Measurements from ENCODE around the gene MYOF.
"Not testable (repeated sequence)": the region's sequence is repeated elsewhere in the genome, so short reads cannot be mapped to it uniquely, and the experiment has no call there.

MYOF gene

DNA sequence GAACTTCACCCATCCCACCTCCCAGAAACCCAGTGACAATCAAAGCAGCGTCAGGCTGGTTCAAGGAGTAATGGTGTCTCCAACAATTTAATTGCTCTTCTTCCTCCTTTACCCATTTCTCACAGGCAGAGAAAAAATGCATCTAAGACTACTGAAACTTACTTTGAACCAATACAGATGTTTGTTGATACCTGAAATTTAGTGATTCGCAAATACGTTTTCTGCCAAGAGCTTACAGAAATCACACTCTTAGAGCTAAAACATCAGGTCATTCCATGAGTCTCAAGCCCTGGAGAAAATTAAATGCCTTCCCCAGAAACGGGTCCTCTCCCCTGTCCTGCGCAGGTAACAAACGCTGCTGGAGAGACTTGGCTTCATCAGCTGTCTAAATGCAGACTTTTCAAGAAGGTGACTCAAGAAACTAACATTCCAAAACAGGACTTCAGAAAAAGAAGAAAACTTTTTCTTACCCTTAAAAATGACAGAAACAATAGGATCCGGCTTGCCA is 443 bp downstream of the MYOF start:
- DNase-seq = no peak

DNA sequence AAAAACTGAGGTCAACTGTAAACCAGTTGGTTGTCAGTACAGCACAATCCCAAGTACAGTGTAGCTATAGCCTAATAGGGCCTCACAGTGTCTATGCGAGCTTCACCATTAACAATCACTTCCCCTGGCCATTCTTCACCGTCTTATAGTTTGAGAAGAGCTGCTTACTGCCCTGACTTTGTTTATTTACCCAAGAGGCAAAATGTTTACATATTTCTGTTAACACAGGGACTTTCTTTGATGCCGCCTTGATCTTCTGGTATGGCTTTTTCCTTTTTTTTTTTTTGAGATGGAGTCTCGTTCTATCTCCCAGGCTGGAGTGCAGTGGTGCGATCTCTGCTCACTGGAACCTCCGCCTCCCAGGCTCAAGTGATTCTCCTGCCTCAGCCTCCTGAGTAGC is 3.3 kb downstream of the MYOF start:
- no peak for DNase-seq

- DNase-seq = no peak
These were observed 5.4 kb downstream of the MYOF start for GRCh38 chr10:93476756-93477155.

- no peak for DNase-seq
These were observed 6.3 kb downstream of the MYOF start for GRCh38 chr10:93475871-93476270.

- peak in 1 of 3 experiments; percentile 9 for DNase-seq
These were observed 6.9 kb downstream of the MYOF start for GRCh38 chr10:93475227-93475626.

- no peak for DNase-seq
These were observed 8.2 kb downstream of the MYOF start for GRCh38 chr10:93473804-93474472.

- DNase-seq = no peak
These were observed 9.0 kb downstream of the MYOF start for GRCh38 chr10:93473161-93473560.

DNA sequence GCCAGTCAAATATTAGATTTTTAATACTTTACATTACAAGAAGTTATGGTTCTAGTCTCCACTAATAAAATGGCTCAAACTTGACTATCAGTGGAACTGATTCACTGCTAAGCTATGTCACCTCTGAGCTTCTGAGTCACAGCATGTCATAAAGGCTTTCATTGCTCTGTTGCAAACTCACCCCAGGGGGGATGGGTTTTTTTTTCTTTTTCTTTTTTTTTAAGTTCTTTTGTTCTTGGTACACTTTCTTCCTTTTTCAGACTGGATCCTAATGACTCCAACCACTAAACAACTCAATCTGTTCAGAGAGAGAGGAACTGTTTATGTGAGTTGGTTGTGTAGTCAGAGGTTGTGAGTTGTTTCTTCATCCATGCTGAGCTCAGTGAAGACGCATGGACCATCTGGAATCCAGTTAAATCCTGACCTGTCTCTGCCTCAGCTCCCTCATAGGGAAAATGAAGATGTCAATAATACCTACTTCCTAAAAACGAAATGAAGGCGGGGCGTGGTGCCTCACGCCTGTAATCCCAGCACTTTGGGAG is 11.0 kb downstream of the MYOF start:
- DNase-seq = no peak

DNA sequence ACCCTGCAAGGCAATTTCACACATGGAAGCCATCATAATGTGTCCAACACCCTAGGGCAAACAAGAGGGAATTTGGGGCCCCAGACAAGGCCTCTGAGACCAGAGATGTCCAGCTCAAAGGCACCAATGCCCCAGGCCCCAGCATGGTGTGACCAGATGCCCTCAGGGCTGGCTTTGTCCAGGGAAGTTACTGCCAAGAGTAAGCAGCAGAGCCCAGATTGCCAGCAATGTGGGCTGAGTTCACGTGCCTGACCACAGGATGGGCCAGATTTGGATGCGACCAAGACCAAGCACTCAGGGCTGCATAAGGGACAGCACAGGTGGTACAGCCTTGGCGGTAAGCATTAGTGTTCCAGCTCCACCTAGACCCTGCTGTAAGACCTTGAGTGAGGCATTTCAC is 12.7 kb downstream of the MYOF start:
- DNase-seq = no peak

- no peak for DNase-seq
These were observed 13.5 kb downstream of the MYOF start for GRCh38 chr10:93468461-93469213.

DNA sequence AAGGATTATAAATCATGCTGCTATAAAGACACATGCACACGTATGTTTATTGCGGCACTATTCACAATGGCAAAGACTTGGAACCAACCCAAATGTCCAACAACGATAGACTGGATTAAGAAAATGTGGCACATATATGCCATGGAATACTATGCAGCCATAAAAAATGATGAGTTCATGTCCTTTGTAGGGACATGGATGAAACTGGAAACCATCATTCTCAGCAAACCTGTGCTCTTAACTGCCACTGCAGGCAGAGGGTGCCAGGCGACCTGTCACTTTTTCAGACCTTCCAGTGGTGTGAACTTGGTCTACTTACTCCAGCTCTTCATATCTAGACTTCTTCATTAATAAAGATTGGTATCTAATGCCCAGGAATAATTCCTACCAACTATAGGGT is 14.5 kb downstream of the MYOF start:
- not testable (repeated sequence) for DNase-seq

GRCh38 chr10:93465806-93466675 is 16.1 kb downstream of the MYOF start:
- DNase-seq = peak in 1 of 3 experiments; percentile 16

GRCh38 chr10:93464776-93465388 is 17.3 kb downstream of the MYOF start:
- DNase-seq = no peak

DNA sequence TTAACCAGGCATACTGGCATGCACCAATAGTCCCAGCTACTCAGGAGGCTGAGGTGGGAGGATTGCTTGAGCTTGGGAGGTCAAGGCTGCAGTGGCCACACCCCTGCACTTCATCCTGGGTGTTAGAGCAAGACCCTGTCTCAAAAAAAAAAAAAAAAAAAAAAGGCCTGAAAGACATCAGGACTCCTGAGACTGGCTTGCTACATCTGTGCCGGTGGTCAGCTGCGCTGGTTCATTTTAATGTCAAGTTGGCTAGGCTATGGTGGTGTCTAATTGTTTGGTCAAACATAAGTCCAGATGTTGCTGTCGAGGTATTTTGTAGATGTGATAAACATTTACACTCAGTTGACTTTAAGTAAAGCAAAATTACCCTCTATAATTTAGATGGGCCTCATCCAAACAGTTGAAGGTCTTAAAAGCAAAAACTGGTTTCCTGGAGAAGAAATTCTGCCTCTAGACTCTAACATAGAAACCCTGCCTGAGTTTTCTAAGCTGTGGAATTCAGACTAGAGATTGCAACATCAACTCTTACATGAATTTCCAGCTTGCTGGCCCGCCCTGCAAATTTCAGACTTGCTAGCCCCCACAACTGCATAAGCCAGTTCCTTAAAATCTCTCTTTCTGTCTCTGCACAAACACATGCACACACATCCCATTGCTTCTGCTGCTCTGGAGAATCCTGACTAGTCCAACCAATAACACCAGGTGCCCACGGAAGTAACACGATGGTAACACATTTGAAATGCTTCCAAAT is 18.2 kb downstream of the MYOF start:
- DNase-seq = no peak

- no peak for DNase-seq
These were observed 19.3 kb downstream of the MYOF start for GRCh38 chr10:93462881-93463280.

- DNase-seq = no peak
These were observed 19.8 kb downstream of the MYOF start for GRCh38 chr10:93462371-93462770.

DNA sequence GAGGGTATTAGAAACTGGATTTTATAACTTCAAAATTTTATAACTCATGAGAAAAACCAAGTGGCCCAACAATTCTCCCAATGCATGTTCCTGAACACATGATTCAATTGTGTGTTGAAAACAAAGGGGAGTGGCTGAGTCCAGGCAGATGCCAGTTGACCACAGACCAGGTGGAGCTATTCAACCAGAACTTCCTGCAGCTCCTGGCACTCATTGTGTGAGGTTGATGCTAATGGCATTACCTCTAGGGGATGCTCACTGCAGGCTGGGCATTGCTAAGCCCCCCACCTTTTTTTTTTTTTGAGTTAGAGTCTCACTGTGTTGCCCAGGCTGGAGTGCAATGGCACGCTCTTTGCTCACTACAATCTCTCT is 20.3 kb downstream of the MYOF start:
- peak in 2 of 3 experiments; percentile 15 to 88 for DNase-seq

GRCh38 chr10:93461109-93461806 is 20.9 kb downstream of the MYOF start:
- peak in 2 of 3 experiments; percentile 15 to 88 for DNase-seq

GRCh38 chr10:93459466-93459865 is 22.7 kb downstream of the MYOF start:
- DNase-seq = no peak

GRCh38 chr10:93458821-93459257 is 23.3 kb downstream of the MYOF start:
- DNase-seq = no peak

GRCh38 chr10:93457511-93457910 is 24.6 kb downstream of the MYOF start:
- no peak for DNase-seq

Measured in NCI-H1417 (cell line).